Neural cell (in vitro differentiated cells): ENCODE data around the gene PAQR5. TPM values are rescaled to one million over a fixed set of nuclear protein-coding genes. Genes with fewer than 3 reads are reported as not detected.

Source experiments
- H2AFZ ChIP-seq: fragments of 200-600, 300-800 bp; sonication (generic), shearing (Covaris generic); 2 replicates; pipeline ENCODE4 v1.6.0; 2014; ENCODE audit warnings: low read depth, mild to moderate bottlenecking, antibody characterized with exemption, low read length, moderate library complexity
- H3F3A ChIP-seq: fragments of 200-600 bp; shearing (Covaris generic); 2 replicates; pipeline ENCODE4 v1.6.1; 2016; ENCODE audit warnings: mild to moderate bottlenecking, moderate library complexity, mixed read lengths, antibody characterized with exemption, low read length; ENCODE audit not compliant: insufficient read depth, poor library complexity, severe bottlenecking
- H3K27ac ChIP-seq: fragments of 200-600, 300-800 bp; sonication (generic), shearing (Covaris generic); 2 replicates; pipeline ENCODE4 v1.5.1; 2014; ENCODE audit warnings: mild to moderate bottlenecking, low read length, moderate library complexity
- H3K27me3 ChIP-seq: fragments of 300-800, 200-600 bp; sonication (generic), shearing (Covaris generic); 2 replicates; pipeline ENCODE4 v1.6.0; 2014; ENCODE audit warnings: mild to moderate bottlenecking, low read depth, low read length, moderate library complexity; ENCODE audit not compliant: insufficient read depth
- H3K36me3 ChIP-seq: fragments of 300-800, 200-600 bp; sonication (generic), shearing (Covaris generic); 2 replicates; pipeline ENCODE4 v1.5.1; 2014; ENCODE audit warnings: mild to moderate bottlenecking, antibody characterized with exemption, low read length, moderate library complexity; ENCODE audit not compliant: insufficient read depth
- H3K4me2 ChIP-seq: fragments of 300-800, 200-600 bp; sonication (generic), shearing (Covaris generic); 2 replicates; pipeline ENCODE4 v1.6.0; 2014; ENCODE audit warnings: mild to moderate bottlenecking, low read length
- H3K4me3 ChIP-seq: fragments of 300-800, 200-600 bp; sonication (generic), shearing (Covaris generic); 2 replicates; pipeline ENCODE4 v1.5.1; 2014; ENCODE audit warnings: mild to moderate bottlenecking, low read length, moderate library complexity
- H3K79me2 ChIP-seq: fragments of 200-600 bp; shearing (Covaris generic); replicated peaks from 2 replicates; pipeline ENCODE4 v1.6.0; 2014; ENCODE audit warnings: mild to moderate bottlenecking, low read length, moderate library complexity; ENCODE audit not compliant: insufficient read depth
- H3K9ac ChIP-seq: fragments of 300-800, 200-600 bp; sonication (generic), shearing (Covaris generic); 2 replicates; pipeline ENCODE4 v1.6.1; 2016; ENCODE audit warnings: mild to moderate bottlenecking, low read length, mixed read lengths
- H3K9me2 ChIP-seq: fragments of 200-600 bp; shearing (Covaris generic); 2 replicates; pipeline ENCODE4 v1.6.1; 2016; ENCODE audit warnings: mild to moderate bottlenecking, low read length, mixed read lengths; ENCODE audit not compliant: insufficient read depth
- H3K9me3 ChIP-seq: fragments of 200-600, 300-800 bp; sonication (generic), shearing (Covaris generic); 2 replicates; pipeline ENCODE4 v1.6.1; 2016; ENCODE audit warnings: mild to moderate bottlenecking, mixed run types, low read length, moderate library complexity, mixed read lengths
- H4K20me1 ChIP-seq: fragments of 200-600 bp; shearing (Covaris generic); 2 replicates; pipeline ENCODE4 v1.6.1; 2016; ENCODE audit warnings: mild to moderate bottlenecking, mixed run types; ENCODE audit not compliant: insufficient read depth
- EP300 ChIP-seq: fragments of 450-650 bp; conservative IDR thresholded peaks from 2 replicates; pipeline ENCODE4 v1.6.1; 2014; ENCODE audit warnings: antibody characterized with exemption, mild to moderate bottlenecking, moderate library complexity; ENCODE audit not compliant: poor library complexity, severe bottlenecking
- EZH2 ChIP-seq: fragments of 200-600, 300-800 bp; shearing (Covaris generic), sonication (generic); IDR thresholded peaks from 2 replicates; pipeline ENCODE4 v1.6.1; 2014; ENCODE audit warnings: antibody characterized with exemption, low read length, borderline replicate concordance, mild to moderate bottlenecking; ENCODE audit not compliant: insufficient read depth, poor library complexity, severe bottlenecking
- MXI1 ChIP-seq: fragments of 450-650 bp; conservative IDR thresholded peaks from 2 replicates; pipeline ENCODE4 v1.6.1; 2014; ENCODE audit warnings: antibody characterized with exemption, mild to moderate bottlenecking; ENCODE audit not compliant: poor library complexity, severe bottlenecking
- POLR2AphosphoS5 ChIP-seq: IDR thresholded peaks from 2 replicates; pipeline ENCODE4 v1.6.1; 2012
- RAD21 ChIP-seq: fragments of 450-650 bp; conservative IDR thresholded peaks from 2 replicates; pipeline ENCODE4 v1.6.1; 2014; ENCODE audit warnings: antibody characterized with exemption, mild to moderate bottlenecking, moderate library complexity
- REST ChIP-seq: IDR thresholded peaks from 2 replicates; pipeline ENCODE4 v1.6.1; 2012; ENCODE audit warnings: borderline replicate concordance
- SMC3 ChIP-seq: fragments of 450-650 bp; conservative IDR thresholded peaks from 2 replicates; pipeline ENCODE4 v1.6.1; 2014; ENCODE audit warnings: antibody characterized with exemption, mild to moderate bottlenecking, moderate library complexity; ENCODE audit not compliant: poor library complexity
- TAF1 ChIP-seq: IDR thresholded peaks from 2 replicates; pipeline ENCODE4 v1.6.1; 2012; ENCODE audit warnings: low read depth
- polyA plus RNA-seq: library from polyadenylated mRNA; depleted of rRNA; stranded (reverse); fragments of >200 nt; gene quantifications from 2 replicates; pipeline ENCODE4 v1.2.3, GENCODE V29; 2014
- TF ChIP-seq, protein P1 (sequence below): fragments of 450-650 bp; IDR thresholded peaks from 2 replicates; pipeline ENCODE4 v1.5.1; 2014; ENCODE audit warnings: antibody characterized with exemption, mild to moderate bottlenecking, moderate library complexity; ENCODE audit not compliant: poor library complexity, severe bottlenecking

PAQR5 gene
- polyA plus RNA-seq, 1 donor from 2014 or later, result not detected

GRCh38 chr15:69359722-69360121 lies 61.0 kb downstream of the PAQR5 start:
- no peak for TF ChIP-seq REST
- no peak for TF ChIP-seq RAD21
- TF ChIP-seq, protein P1, sequence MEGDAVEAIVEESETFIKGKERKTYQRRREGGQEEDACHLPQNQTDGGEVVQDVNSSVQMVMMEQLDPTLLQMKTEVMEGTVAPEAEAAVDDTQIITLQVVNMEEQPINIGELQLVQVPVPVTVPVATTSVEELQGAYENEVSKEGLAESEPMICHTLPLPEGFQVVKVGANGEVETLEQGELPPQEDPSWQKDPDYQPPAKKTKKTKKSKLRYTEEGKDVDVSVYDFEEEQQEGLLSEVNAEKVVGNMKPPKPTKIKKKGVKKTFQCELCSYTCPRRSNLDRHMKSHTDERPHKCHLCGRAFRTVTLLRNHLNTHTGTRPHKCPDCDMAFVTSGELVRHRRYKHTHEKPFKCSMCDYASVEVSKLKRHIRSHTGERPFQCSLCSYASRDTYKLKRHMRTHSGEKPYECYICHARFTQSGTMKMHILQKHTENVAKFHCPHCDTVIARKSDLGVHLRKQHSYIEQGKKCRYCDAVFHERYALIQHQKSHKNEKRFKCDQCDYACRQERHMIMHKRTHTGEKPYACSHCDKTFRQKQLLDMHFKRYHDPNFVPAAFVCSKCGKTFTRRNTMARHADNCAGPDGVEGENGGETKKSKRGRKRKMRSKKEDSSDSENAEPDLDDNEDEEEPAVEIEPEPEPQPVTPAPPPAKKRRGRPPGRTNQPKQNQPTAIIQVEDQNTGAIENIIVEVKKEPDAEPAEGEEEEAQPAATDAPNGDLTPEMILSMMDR, result no peak
- no peak for TF ChIP-seq EZH2
- no peak for TF ChIP-seq EP300
- no peak for TF ChIP-seq MXI1
- TF ChIP-seq SMC3, result no peak
- TF ChIP-seq POLR2AphosphoS5, result no peak
- TF ChIP-seq TAF1, result no peak
- no peaks in the 10 kb centered on the region for H3K27me3 ChIP-seq
- no peaks in the 10 kb centered on the region for H3K9me3 ChIP-seq
- no peaks in the 10 kb centered on the region for H3K9me2 ChIP-seq
- H3K79me2 ChIP-seq, result no peaks in the 10 kb centered on the region
- H2AFZ ChIP-seq, result no peak overlapping the region
- H3K4me3 ChIP-seq, result no peak overlapping the region
- H3K4me2 ChIP-seq, result no peak overlapping the region
- H3F3A ChIP-seq, result no peaks in the 10 kb centered on the region
- H3K36me3 ChIP-seq, result no peaks in the 10 kb centered on the region
- no peak overlapping the region for H3K9ac ChIP-seq
- no peak overlapping the region for H3K27ac ChIP-seq
- H4K20me1 ChIP-seq, result no peaks in the 10 kb centered on the region

GRCh38 chr15:69360642-69361041 lies 61.9 kb downstream of the PAQR5 start:
- no peak for TF ChIP-seq TAF1
- TF ChIP-seq SMC3, result no peak
- TF ChIP-seq REST, result no peak
- TF ChIP-seq, protein P1, result no peak
- no peak for TF ChIP-seq MXI1
- TF ChIP-seq RAD21, result no peak
- TF ChIP-seq EZH2, result no peak
- Histone ChIP-seq H3K9ac (no peak overlapping the region), H3K79me2 (no peaks in the 10 kb centered on the region), H3K36me3 (no peaks in the 10 kb centered on the region), H3K4me3 (no peak overlapping the region), H3K9me2 (no peaks in the 10 kb centered on the region), H3K4me2 (no peak overlapping the region), H3K27ac (no peak overlapping the region), H3F3A (no peaks in the 10 kb centered on the region), H3K9me3 (no peaks in the 10 kb centered on the region), H2AFZ (no peak overlapping the region), H4K20me1 (no peaks in the 10 kb centered on the region), H3K27me3 (no peaks in the 10 kb centered on the region)
